Spleen (tissue), 11 donors: ENCODE results near the gene UBE2QL1. TPM values are rescaled to one million over a fixed set of nuclear protein-coding genes. Genes with fewer than 3 reads are reported as not detected.

Experiments
- DNase-seq: peaks from one replicate; pipeline ENCODE4 v3.0.0-alpha.2; 2020
- H3K27ac ChIP-seq, 8 donors: fragments of 200-600 bp; sonication (generic) in 7 of 8; 1 replicate in 4 of 8; 2 replicates in 4 of 8; pipeline versions ENCODE4 v1.5.0 to v1.8.0; 2016 to 2021; ENCODE audit warnings: inconsistent platforms in 4 of 8, mild to moderate bottlenecking in 4 of 8, moderate library complexity in 1 of 8
- H3K27me3 ChIP-seq, 7 donors: fragments of 200-600 bp; sonication (generic) in 6 of 7; replicated peaks in 1 of 7; 1 replicate in 4 of 7; 2 replicates in 3 of 7; pipeline versions ENCODE4 v1.5.0 to v1.8.0; 2016 to 2021; ENCODE audit warnings: inconsistent platforms in 3 of 7, mild to moderate bottlenecking in 1 of 7
- H3K36me3 ChIP-seq, 6 donors: fragments of 200-600 bp; sonication (generic) in 5 of 6; 1 replicate in 4 of 6; 2 replicates in 2 of 6; pipeline versions ENCODE4 v1.5.0 to v1.8.0; 2016 to 2021; ENCODE audit warnings: inconsistent platforms in 2 of 6
- H3K4me1 ChIP-seq, 6 donors: fragments of 200-600 bp; sonication (generic) in 5 of 6; 1 replicate in 3 of 6; 2 replicates in 3 of 6; pipeline versions ENCODE4 v1.5.0 to v1.8.0; 2016 to 2021; ENCODE audit warnings: inconsistent platforms in 3 of 6
- H3K4me3 ChIP-seq, 8 donors: fragments of 200-600 bp; sonication (generic) in 7 of 8; 1 replicate in 4 of 8; 2 replicates in 4 of 8; pipeline versions ENCODE4 v1.5.0 to v1.8.0; 2016 to 2021; ENCODE audit warnings: inconsistent platforms in 4 of 8, mild to moderate bottlenecking in 4 of 8, moderate library complexity in 2 of 8
- H3K9me3 ChIP-seq, 8 donors: fragments of 200-600 bp; sonication (generic) in 7 of 8; 1 replicate in 4 of 8; 2 replicates in 4 of 8; pipeline versions ENCODE4 v1.5.0 to v1.8.0; 2016 to 2021; ENCODE audit warnings: inconsistent platforms in 4 of 8
- CTCF ChIP-seq, 11 experiments: fragments of 200-600 bp in 7 of 11; fragments of 450-650 bp in 4 of 11; sonication (generic) in 4 of 11; IDR thresholded peaks in 8 of 11; conservative IDR thresholded peaks in 3 of 11; 1 replicate in 7 of 11; 2 replicates in 4 of 11; pipeline versions ENCODE4 v1.4.0 to v1.8.0; 2016 to 2021; ENCODE audit warnings: antibody characterized with exemption in 11 of 11, inconsistent platforms in 4 of 11, mild to moderate bottlenecking in 1 of 11
- POLR2A ChIP-seq, 3 donors: fragments of 450-650 bp; IDR thresholded peaks; one replicate each; pipeline ENCODE4 v1.5.1; 2017; ENCODE audit warnings: antibody characterized with exemption in 3 of 3, mild to moderate bottlenecking in 1 of 3
- POLR2AphosphoS5 ChIP-seq, 3 donors: sonication (generic); formaldehyde crosslinking; IDR thresholded peaks; one replicate each; pipeline ENCODE4 v1.5.1; 2017; ENCODE audit warnings: antibody characterized with exemption in 3 of 3
- WGBS, 5 donors: extraction: QIAGEN DNeasy Blood & Tissue Kit in 3 of 5; methylation state at CpG; one replicate each; pipeline versions ENCODE4 v1.1.5 to v1.1.7; 2013 to 2018; 5-methylcytosine and 5-hydroxymethylcytosine counted together
- intact Hi-C: fragments of 100-400 bp; cut with DNase I; formaldehyde crosslinking; loops from one replicate; pipeline ENCODE4 v1.15.0; 2023; ENCODE audit warnings: low total_unique reads
- polyA plus RNA-seq, 3 donors: library from polyadenylated mRNA; stranded (reverse); fragments of 200-250 nt; gene quantifications; one replicate each; pipeline ENCODE4 v1.2.1, GENCODE V29; 2013
- total RNA-seq, 7 donors: library from RNA; depleted of rRNA in 3 of 7; stranded (reverse); fragments of >200 nt in 3 of 7; fragmentation: NEBNext Ultra II Directional in 4 of 7; extraction: Animal tissue kit (Norgen Biotek cat#: 25700) in 4 of 7; gene quantifications; one replicate each; pipeline versions ENCODE4 v1.1.0 to v1.2.1, GENCODE V29; 2016 to 2021
- donor health status: healthy with polysubstance abuse.
- donor health status: DM: no; HTN: no; CAD: no; lungs with moderate emphysema.
- donor health status: DM: no; HTN: no; CAD: no.
- donor health status: Bipolar disorder and iron deficiency.
- donor health status: healthy.
- donor health status: DM: no; HTN: no; CAD: no.
- donor health status: DM: yes; HTN: yes; CAD: no.

UBE2QL1 gene
- total and polyA plus RNA-seq, 10 donors: 0.03 to 0.77 (median 0.20) TPM; not detected in 1

DNA sequence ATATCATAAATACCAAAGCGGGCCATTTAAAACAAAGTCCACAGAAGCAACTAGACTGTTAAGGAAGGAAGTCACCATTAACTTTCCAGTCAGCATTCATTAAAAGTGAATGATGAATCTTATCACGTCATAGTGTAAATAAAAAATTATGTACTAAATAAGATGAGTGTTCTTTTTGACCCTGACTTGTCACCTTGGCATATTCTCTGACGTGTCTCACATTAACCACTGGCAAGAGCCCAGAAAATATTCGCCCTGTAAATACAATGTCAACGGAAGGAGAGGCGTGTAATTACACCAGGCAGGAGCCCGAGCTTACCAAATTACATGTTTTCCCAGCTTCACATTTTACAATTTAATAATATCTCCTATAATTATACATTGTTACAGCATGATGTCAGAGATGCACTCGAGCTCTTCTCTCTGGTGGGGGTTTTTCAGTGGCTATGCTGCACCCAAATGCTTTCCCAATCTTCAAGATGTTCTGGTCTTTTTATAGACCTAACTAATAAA lies 29.3 kb upstream of the UBE2QL1 start:
- Histone ChIP-seq H3K4me1 (no peaks in the 10 kb centered on the region), H3K27me3 (peaks cover 0 to 7% (median 0%) of the 10 kb centered on the region in 7 donors), H3K36me3 (no peaks in the 10 kb centered on the region), H3K4me3 (no peak overlapping the region), H3K9me3 (no peaks in the 10 kb centered on the region), H3K27ac (no peak overlapping the region)
- no peak for DNase-seq
- intact Hi-C loops: no loop called here
- TF ChIP-seq POLR2AphosphoS5 (IDR thresholded peaks at IDR 0.05) (no peak), POLR2A (IDR thresholded peaks at IDR 0.05) (no peak), CTCF (IDR thresholded peaks at IDR 0.05 in 8 of 11, conservative IDR thresholded peaks at IDR 0.05 in 3 of 11) (no peak)
- 58 to 73% (median 68%) methylated on average over 8 of the region's 8 CpGs for WGBS, 5 donors

DNA sequence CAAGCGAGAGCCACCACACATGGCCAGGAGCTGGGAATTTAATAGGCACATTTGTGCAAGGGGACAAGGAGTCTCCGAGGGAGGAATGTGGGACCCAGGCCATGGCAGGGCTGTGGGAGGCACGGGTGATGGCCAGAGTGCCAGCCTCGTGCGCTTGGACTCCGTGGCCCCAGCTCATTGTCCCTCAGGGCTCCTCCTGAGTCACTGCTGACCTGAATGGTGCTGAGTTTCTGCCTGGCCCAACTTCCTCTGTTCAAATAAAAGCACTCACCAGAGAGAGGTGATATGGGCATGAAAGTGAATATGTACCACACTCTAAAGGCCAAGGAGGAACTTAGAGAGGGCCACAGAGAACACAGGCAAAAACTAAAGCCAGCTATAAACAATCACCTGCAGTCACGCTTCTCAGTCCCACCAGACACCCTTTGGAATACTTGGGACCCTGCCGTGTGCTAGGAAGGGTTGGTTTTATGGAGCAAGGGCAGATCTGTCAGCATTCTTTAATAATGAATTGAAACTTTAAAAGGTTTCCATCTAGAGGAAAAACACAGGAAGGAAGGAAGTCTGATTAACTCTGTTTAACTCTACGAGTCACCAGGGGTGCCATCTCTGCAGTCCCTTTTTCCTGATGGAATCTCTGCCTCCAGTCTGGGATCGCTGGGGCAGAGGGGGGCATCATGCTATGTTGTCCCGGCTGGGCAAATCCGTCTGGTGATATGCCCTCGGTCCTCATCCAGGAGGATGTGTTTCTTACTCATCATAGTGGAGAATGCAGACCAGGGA lies 25.1 kb upstream of the UBE2QL1 start:
- WGBS, 5 donors: 61 to 74% (median 64%) methylated on average over 8 to 13 of the region's 13 CpGs
- Histone ChIP-seq H3K27ac (no peak overlapping the region), H3K4me1 (no peaks in the 10 kb centered on the region), H3K4me3 (no peak overlapping the region), H3K9me3 (no peaks in the 10 kb centered on the region), H3K36me3 (no peaks in the 10 kb centered on the region), H3K27me3 (peaks cover 0 to 19% (median 0%) of the 10 kb centered on the region in 7 donors)
- TF ChIP-seq POLR2AphosphoS5 (IDR thresholded peaks at IDR 0.05): no peak
- no peak for TF ChIP-seq POLR2A (IDR thresholded peaks at IDR 0.05)
- no peak for TF ChIP-seq CTCF (IDR thresholded peaks at IDR 0.05 in 8 of 11, conservative IDR thresholded peaks at IDR 0.05 in 3 of 11)
- DNase-seq: no peak
- intact Hi-C loops: no loop called here

GRCh38 chr5:6424110-6424659 lies 24.5 kb upstream of the UBE2QL1 start:
- Histone ChIP-seq H3K27ac (no peak overlapping the region), H3K36me3 (no peaks in the 10 kb centered on the region), H3K4me3 (no peak overlapping the region), H3K9me3 (no peaks in the 10 kb centered on the region), H3K27me3 (peaks cover 0 to 19% (median 0%) of the 10 kb centered on the region in 7 donors), H3K4me1 (no peaks in the 10 kb centered on the region)
- TF ChIP-seq POLR2A (IDR thresholded peaks at IDR 0.05): no peak
- no peak for TF ChIP-seq CTCF (IDR thresholded peaks at IDR 0.05 in 8 of 11, conservative IDR thresholded peaks at IDR 0.05 in 3 of 11)
- TF ChIP-seq POLR2AphosphoS5 (IDR thresholded peaks at IDR 0.05): no peak
- 83 to 100% (median 92%) methylated on average over 2 to 8 of the region's 8 CpGs for WGBS, 5 donors
- no peak for DNase-seq
- intact Hi-C loops: no loop called here

DNA sequence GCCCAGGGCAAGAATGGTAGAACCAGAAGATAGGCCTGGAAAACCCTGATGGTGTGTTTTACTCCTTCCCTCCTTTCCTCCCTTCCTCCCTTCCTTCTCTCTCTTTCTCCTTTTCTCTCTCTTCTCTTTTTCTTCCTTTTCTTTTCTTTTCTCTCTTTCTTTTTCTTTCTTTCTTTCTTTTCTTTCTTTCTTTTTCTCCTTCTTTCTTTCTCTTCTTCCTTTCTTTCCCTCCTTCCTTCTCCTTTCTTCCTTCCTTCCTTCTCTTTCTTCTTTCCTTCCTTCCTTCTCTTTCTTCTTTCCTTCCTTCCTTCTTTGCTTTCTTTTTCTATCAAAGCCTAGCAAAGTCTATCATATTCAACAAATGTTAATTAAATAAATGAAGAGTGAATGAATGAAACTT lies 24.0 kb upstream of the UBE2QL1 start:
- TF ChIP-seq CTCF (IDR thresholded peaks at IDR 0.05 in 8 of 11, conservative IDR thresholded peaks at IDR 0.05 in 3 of 11) (no peak), POLR2A (IDR thresholded peaks at IDR 0.05) (no peak), POLR2AphosphoS5 (IDR thresholded peaks at IDR 0.05) (no peak)
- H3K4me1 ChIP-seq: no peaks in the 10 kb centered on the region
- intact Hi-C loops: no loop called here
- H3K27me3 ChIP-seq: peaks cover 0 to 24% (median 0%) of the 10 kb centered on the region in 7 donors
- H3K27ac ChIP-seq: no peak overlapping the region
- no peaks in the 10 kb centered on the region for H3K36me3 ChIP-seq
- H3K4me3 ChIP-seq: no peak overlapping the region
- no peak for DNase-seq
- H3K9me3 ChIP-seq: no peaks in the 10 kb centered on the region
